Measurements from ENCODE around the gene VSTM4. TPM values are rescaled to one million over a fixed set of nuclear protein-coding genes. Genes with fewer than 3 reads are reported as not detected.

Gene VSTM4, protein sequence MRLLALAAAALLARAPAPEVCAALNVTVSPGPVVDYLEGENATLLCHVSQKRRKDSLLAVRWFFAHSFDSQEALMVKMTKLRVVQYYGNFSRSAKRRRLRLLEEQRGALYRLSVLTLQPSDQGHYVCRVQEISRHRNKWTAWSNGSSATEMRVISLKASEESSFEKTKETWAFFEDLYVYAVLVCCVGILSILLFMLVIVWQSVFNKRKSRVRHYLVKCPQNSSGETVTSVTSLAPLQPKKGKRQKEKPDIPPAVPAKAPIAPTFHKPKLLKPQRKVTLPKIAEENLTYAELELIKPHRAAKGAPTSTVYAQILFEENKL
- under 1 TPM; 0.06 to 0.13 TPM for total RNA-seq

DNA sequence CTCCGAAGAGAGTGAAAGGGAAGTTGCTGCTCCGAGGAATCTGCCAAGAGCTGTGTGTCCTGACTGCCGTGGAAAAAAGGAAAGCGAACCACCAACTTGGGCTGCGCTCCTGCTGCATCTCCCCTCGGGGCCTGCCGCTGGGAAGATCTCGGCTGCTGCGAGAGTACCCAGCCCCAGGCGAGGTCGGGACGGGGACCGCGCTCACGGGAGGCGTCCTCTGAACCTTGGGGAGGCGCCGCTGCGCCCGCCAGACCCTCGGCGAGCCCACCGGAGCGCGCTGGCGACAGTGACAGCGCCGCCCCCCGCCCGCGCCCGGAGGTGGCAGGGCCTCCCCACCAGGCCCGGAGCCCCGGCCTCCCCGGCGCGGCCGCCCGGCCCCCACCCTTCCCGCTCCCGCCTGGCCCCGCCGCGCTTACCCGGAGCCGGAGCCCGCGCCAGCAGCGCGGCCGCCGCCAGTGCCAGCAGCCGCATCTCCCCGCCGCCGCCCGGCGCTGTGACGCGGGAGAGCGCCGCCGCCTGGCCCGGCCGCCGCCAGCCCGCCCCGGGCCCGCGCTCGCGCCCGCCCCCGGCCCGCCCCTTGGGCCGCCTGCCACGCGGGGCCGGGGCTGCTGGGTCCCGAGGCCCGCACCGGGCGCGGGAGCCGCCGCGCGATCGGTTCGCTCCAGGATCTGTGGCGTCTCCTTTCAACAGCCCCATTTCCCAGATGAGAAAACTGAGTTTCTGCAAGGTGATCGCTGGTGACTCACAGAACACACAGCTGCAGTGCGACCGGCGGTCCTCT lies at the start of gene VSTM4:
TSS of gene VSTM4 (minus strand) at position 508 of the 781 bp plus-strand sequence. CDS start at position 471, 37 bp downstream.
- Mint-ChIP-seq H3K4me1 (no peaks in the 10 kb centered on the region), H3K27me3 (peaks cover 28% of the 10 kb centered on the region), H3K27ac (no peak within 1 kb of the TSS), H3K9me3 (no peaks in the 10 kb centered on the region), H3K36me3 (ENCODE audit: low read depth) (no peaks in the 10 kb centered on the region), H3K4me3 (peak within 1 kb of the TSS; percentile 66)
- ATAC-seq (replicated peaks): peak; percentile 52

DNA sequence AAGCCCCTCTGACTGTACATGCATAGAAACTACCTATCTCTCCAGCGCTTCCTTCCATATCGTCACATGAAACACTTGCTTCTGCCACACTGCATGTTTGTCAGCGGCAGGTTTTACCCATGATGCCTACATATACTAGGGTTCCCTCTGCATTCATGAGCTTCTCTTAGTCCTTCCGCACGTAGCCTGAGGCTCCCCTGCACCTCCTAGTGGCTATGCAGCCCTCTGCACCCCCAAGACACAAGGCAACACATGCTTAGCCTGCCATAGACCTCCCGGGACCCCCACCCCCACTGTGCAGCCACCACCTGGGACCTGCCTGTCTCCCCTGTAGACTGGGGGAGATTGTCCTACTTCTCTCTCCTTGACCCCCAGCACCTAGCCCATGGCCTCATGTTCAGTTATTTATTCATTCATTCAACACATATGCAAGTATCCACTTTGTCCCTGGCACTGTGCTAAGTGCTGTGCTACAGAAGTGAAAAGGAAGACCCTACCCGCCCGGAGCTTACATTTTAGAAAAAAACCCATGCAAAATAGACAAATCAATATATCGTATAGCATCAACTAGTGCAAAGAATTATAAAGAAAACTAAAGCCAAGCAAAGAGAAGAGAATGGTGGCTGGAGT lies 49.4 kb upstream of the VSTM4 start:
- H3K27ac Mint-ChIP-seq: peak overlapping the region; percentile 71
- peaks cover 100% of the 10 kb centered on the region for H3K36me3 Mint-ChIP-seq (ENCODE audit: low read depth)
- peaks cover 4% of the 10 kb centered on the region for H3K9me3 Mint-ChIP-seq
- peak overlapping the region; percentile 28 for H3K4me3 Mint-ChIP-seq
- H3K4me1 Mint-ChIP-seq: peaks cover 31% of the 10 kb centered on the region
- H3K27me3 Mint-ChIP-seq: no peaks in the 10 kb centered on the region
- peak; percentile 39 for ATAC-seq (replicated peaks)

DNA sequence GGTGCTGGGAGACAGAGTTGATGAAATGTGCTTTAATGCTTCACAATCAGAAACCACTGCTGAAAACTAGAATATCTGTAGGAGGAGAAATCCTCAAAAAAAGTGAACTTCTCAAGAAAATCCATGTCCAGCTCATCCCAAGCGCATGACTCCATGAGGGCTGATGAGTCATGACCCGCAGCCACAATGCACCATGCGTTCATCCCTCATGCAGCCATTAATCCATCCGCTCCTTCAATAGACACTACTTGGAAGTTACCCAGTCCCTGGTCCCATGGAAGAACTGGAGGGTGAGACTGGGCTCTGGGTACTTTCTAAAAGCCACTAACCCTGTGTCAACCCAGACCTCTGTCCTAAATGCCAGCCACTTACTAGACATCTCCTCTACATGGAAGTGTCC lies 48.4 kb upstream of the VSTM4 start:
- H3K4me3 Mint-ChIP-seq: no peak overlapping the region
- ATAC-seq (replicated peaks): no peak
- no peaks in the 10 kb centered on the region for H3K27me3 Mint-ChIP-seq
- peak overlapping the region; percentile 71 for H3K27ac Mint-ChIP-seq
- peaks cover 31% of the 10 kb centered on the region for H3K4me1 Mint-ChIP-seq
- H3K36me3 Mint-ChIP-seq (ENCODE audit: low read depth): peaks cover 99% of the 10 kb centered on the region
- peaks cover 4% of the 10 kb centered on the region for H3K9me3 Mint-ChIP-seq

DNA sequence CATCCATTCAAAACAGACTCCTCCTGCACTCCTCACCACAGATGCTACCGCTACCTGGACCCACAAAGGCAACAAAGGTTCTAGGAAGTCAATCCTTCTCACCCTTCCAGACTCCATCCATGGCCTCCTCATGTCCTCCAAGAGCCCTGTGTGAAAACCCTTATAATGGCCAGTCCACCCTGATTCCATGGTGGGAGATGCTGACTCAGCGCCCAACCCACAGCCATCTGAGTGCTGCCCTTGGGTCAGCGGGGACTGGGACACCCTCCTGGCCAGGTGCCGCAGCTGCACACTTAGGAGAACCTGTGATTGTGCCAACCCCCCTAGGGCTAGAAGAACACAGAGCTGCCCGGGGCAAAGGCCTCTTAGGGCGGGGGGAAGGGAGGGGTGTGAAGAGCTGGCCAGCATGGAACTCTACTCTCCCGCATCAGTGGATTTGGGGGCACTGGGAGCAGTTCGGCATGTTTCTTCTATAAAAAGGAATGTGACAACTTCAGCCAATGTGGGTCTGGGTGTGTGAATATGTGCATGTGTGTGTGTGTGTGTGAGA lies 47.5 kb upstream of the VSTM4 start:
- H3K4me1 Mint-ChIP-seq: peaks cover 28% of the 10 kb centered on the region
- peaks cover 4% of the 10 kb centered on the region for H3K9me3 Mint-ChIP-seq
- H3K36me3 Mint-ChIP-seq (ENCODE audit: low read depth): peaks cover 99% of the 10 kb centered on the region
- peaks cover under 1% of the 10 kb centered on the region for H3K27me3 Mint-ChIP-seq
- no peak overlapping the region for H3K27ac Mint-ChIP-seq
- no peak overlapping the region for H3K4me3 Mint-ChIP-seq
- ATAC-seq (replicated peaks): no peak

DNA sequence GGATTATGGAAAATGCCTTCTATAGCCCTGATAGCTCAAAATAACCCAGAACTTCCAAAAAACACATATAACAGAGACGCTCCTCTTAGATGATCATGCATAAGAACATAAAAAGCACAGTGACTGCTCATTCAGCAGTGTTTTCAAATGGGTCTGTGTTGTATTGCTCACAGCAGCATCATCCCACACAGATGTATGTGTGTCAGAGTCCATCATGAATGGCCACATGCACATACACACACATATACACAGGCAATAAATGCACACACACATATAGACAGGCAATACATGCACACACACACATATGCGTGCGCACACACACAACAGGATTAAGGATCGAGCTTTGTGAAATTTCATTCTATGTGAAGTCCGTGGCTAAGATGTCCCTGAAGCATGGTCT lies 46.7 kb upstream of the VSTM4 start:
- no peak overlapping the region for H3K4me3 Mint-ChIP-seq
- peak; percentile 24 for ATAC-seq (replicated peaks)
- H3K36me3 Mint-ChIP-seq (ENCODE audit: low read depth): peaks cover 99% of the 10 kb centered on the region
- peaks cover 4% of the 10 kb centered on the region for H3K27me3 Mint-ChIP-seq
- H3K27ac Mint-ChIP-seq: peak overlapping the region; percentile 23
- peaks cover 30% of the 10 kb centered on the region for H3K4me1 Mint-ChIP-seq
- peaks cover 4% of the 10 kb centered on the region for H3K9me3 Mint-ChIP-seq

DNA sequence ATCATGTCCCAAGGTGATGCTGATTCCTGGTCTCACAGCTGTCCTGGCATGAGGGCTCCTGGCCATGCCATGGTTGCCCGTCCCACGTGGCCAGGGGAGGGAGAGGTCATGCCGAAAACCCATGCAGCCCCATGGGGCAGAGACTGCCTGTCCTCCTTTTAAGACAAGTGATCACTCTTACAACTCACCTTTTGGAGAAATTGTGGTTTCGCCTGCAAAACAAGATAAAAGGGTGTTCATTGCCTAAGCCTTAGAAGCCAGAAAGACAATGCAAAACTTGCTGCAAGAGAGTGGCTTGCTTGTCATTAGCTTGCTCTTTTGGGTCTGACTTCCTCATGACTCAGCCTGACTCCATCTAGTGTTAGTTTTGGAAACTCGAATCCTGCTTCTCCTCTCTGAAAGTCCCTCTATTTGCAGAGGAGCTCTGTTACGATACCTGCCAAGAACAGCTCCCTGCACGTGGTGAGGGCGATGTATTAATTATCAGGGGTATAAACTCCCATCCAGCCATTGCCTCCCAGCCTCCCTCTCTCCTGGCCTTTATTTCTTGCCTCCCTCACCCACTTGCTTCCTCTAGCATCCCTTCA lies 46.2 kb upstream of the VSTM4 start:
- Mint-ChIP-seq H3K9me3 (peaks cover 6% of the 10 kb centered on the region), H3K36me3 (ENCODE audit: low read depth) (peaks cover 99% of the 10 kb centered on the region), H3K27me3 (peaks cover 4% of the 10 kb centered on the region), H3K4me1 (peaks cover 33% of the 10 kb centered on the region), H3K27ac (peak overlapping the region; percentile 23), H3K4me3 (no peak overlapping the region)
- ATAC-seq (replicated peaks): peak; percentile 10

DNA sequence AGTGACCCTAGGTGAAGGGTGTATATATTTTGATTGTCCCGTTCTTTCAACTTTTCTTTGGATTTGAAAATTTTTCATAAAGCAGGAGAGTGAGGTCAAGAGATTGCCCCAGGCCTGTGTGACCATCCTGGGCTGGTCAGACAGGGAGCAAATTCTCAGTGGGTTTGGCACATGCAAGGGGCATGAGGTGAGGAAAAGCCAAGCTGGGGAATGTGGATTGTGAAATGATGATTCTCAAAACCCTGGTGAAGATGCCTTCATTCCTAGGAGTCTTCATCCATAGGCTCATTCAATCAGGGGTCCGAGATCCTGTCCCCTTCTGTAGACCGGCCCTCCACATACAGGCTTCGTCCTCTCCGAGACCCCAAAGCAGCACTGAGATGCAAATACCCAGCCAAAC lies 45.5 kb upstream of the VSTM4 start:
- Mint-ChIP-seq H3K4me1 (peaks cover 33% of the 10 kb centered on the region), H3K36me3 (ENCODE audit: low read depth) (peaks cover 99% of the 10 kb centered on the region), H3K27me3 (peaks cover 4% of the 10 kb centered on the region), H3K4me3 (no peak overlapping the region), H3K27ac (no peak overlapping the region), H3K9me3 (peaks cover 7% of the 10 kb centered on the region)
- no peak for ATAC-seq (replicated peaks)

DNA sequence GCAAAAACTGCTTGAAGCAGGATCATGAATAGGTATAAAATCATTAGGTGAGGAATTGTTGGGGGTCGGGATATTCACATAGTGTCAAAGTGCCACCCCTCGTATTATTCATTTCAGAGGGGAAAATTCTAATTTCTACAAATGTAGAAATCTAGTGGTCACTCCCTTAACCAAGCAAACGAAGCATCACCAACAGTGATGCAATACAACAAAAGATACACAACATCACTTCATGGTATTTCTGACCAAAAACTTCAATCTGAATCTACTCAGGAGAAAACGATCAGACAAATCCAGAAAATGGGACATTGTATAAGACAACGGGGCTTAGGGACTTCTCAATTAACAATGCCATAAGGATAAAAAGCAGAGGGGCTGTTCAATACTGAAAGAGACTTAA lies 44.8 kb upstream of the VSTM4 start:
- Mint-ChIP-seq H3K9me3 (peaks cover 7% of the 10 kb centered on the region), H3K4me1 (peaks cover 32% of the 10 kb centered on the region), H3K36me3 (ENCODE audit: low read depth) (peaks cover 99% of the 10 kb centered on the region), H3K27me3 (peaks cover 4% of the 10 kb centered on the region), H3K4me3 (no peak overlapping the region), H3K27ac (no peak overlapping the region)
- ATAC-seq (replicated peaks): no peak

DNA sequence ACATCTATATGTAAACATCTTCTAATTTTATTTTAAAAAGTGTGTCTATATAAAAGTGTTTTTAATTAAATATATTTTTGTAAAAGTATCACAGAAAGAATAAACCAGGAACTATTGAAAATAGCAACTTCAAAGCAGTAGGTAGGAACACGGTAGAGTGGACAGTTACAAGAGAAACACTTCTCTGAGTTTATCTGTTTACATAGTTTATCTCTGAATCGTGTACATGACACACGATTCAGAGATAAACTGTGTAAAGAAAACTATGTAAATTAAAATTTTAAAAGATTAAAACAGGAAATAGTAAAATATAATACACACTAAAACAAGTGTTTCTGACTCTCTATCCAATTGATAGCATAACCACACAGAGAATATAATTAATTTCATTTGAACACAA lies 43.6 kb upstream of the VSTM4 start:
- no peak overlapping the region for H3K4me3 Mint-ChIP-seq
- peaks cover 21% of the 10 kb centered on the region for H3K4me1 Mint-ChIP-seq
- peaks cover 3% of the 10 kb centered on the region for H3K9me3 Mint-ChIP-seq
- ATAC-seq (replicated peaks): no peak
- no peak overlapping the region for H3K27ac Mint-ChIP-seq
- H3K27me3 Mint-ChIP-seq: peaks cover 4% of the 10 kb centered on the region
- peaks cover 99% of the 10 kb centered on the region for H3K36me3 Mint-ChIP-seq (ENCODE audit: low read depth)

DNA sequence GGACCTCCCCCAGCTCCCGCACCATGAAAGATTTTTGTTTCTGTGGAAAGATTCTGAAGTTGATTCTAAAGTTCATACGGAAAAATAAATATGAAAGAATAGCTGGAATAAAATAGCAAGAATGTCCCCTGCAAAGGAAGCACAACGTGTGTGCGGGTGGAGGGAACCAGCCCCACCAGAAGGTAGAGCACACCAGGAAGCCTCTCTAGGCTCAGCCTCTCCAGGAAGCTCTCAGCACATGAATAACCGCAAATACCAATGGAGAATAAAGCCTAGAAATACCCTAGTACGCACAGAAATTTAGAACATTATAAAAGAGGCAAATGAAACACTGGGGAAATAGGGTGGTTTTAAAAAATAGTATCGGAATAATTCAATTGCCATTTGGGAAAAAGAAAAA lies 43.1 kb upstream of the VSTM4 start:
- H3K27me3 Mint-ChIP-seq: peaks cover 4% of the 10 kb centered on the region
- peaks cover 98% of the 10 kb centered on the region for H3K36me3 Mint-ChIP-seq (ENCODE audit: low read depth)
- peaks cover 24% of the 10 kb centered on the region for H3K4me1 Mint-ChIP-seq
- no peak for ATAC-seq (replicated peaks)
- no peak overlapping the region for H3K4me3 Mint-ChIP-seq
- no peak overlapping the region for H3K27ac Mint-ChIP-seq
- peaks cover 3% of the 10 kb centered on the region for H3K9me3 Mint-ChIP-seq

DNA sequence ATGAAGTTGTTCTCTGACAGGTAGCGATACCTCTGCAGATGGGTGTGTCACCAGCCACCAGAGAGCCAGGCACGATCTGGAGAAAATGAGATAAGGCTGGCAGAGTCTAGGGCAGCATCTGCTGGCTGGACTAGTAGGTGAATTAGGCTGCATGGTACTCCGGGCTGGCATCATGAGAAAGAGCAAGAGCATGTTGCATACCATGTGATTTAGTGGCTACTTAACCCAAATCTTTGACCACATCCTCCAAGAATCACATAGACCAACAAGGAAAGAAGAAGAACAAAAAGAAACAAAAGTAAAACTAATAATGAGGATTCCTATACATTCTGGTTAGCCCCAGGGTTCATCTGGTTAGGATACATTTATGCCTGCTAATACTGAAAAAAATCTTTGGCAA lies 41.9 kb upstream of the VSTM4 start:
- peak overlapping the region; percentile 14 for H3K27ac Mint-ChIP-seq
- no peak overlapping the region for H3K4me3 Mint-ChIP-seq
- peaks cover 4% of the 10 kb centered on the region for H3K27me3 Mint-ChIP-seq
- H3K4me1 Mint-ChIP-seq: peaks cover 30% of the 10 kb centered on the region
- peaks cover 3% of the 10 kb centered on the region for H3K9me3 Mint-ChIP-seq
- H3K36me3 Mint-ChIP-seq (ENCODE audit: low read depth): peaks cover 93% of the 10 kb centered on the region
- no peak for ATAC-seq (replicated peaks)

DNA sequence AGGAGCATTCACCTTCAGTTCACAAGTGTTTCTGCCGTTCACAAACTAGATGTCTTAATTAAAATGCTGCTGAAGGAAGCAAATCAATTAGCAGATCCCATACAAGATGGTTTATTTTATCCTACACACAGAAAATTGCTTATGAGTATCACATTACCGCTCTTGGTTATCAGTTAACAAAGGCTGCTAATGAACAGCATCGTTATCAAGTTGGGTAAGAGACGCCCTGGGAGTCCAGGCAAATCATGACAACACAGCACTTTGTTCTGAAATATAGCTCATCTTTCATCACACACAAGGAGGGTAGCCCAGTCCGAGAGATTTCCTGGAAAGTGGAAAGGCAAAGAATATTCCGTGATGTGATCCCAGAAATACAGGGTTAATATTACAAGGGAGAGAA lies 39.3 kb upstream of the VSTM4 start:
- ATAC-seq (replicated peaks): no peak
- Mint-ChIP-seq H3K4me1 (peaks cover 23% of the 10 kb centered on the region), H3K4me3 (no peak overlapping the region), H3K27ac (peak overlapping the region; percentile 14), H3K27me3 (peaks cover 8% of the 10 kb centered on the region), H3K9me3 (peaks cover 3% of the 10 kb centered on the region), H3K36me3 (ENCODE audit: low read depth) (peaks cover 67% of the 10 kb centered on the region)

DNA sequence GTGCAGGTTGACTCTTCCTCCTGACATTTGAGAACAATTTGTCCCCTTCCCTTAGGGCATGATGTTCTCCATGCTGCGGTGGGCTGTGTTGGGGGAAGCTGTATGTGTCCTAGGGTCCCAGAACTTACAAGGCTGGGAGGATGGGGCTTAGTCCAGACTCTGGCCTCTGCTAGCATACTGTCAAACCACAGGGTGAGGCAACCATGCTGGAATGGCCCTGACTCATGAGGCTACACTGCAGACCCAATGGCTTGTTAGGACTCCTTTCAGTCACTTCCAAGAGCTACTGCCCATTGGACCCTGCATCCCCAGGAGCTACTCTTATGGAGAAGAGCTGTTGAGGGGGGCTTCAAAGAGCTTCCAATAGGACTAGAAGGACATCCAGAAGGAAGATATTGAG lies 38.6 kb upstream of the VSTM4 start:
- Mint-ChIP-seq H3K27me3 (peaks cover 8% of the 10 kb centered on the region), H3K4me3 (no peak overlapping the region), H3K9me3 (peaks cover 3% of the 10 kb centered on the region), H3K4me1 (peaks cover 23% of the 10 kb centered on the region), H3K36me3 (ENCODE audit: low read depth) (peaks cover 61% of the 10 kb centered on the region), H3K27ac (peak overlapping the region; percentile 65)
- ATAC-seq (replicated peaks): peak; percentile 46

DNA sequence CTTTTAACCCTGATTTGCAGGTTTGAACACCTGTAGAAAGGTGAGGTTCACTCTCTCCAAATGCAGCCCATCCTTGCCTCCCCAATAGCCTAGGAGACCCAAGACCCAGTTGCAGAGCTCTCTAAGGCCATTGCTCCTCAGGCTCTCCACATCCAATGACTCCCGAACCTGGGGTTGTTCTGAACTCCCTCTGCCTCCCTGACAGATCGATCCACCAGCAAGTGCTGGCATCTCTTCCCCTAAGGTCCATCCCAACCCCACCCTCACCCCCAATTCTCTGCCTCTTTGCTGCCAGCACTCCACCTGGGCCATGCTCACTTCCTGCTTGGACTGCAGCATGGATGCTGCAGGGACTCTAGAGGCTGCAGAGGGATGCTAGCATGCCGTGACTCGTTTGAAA lies 37.8 kb upstream of the VSTM4 start:
- peak; percentile 23 for ATAC-seq (replicated peaks)
- no peak overlapping the region for H3K4me3 Mint-ChIP-seq
- H3K4me1 Mint-ChIP-seq: peaks cover 23% of the 10 kb centered on the region
- H3K27ac Mint-ChIP-seq: peak overlapping the region; percentile 65
- peaks cover 12% of the 10 kb centered on the region for H3K27me3 Mint-ChIP-seq
- peaks cover 6% of the 10 kb centered on the region for H3K9me3 Mint-ChIP-seq
- peaks cover 53% of the 10 kb centered on the region for H3K36me3 Mint-ChIP-seq (ENCODE audit: low read depth)

Data from activated T-helper 17 cell treated with anti-CD3 and anti-CD28 coated beads, Interleukin-2, amount 50 U/mL, for 72 hours (primary cell).